ENCODE results near the gene PANK2.

PANK2 gene

DNA sequence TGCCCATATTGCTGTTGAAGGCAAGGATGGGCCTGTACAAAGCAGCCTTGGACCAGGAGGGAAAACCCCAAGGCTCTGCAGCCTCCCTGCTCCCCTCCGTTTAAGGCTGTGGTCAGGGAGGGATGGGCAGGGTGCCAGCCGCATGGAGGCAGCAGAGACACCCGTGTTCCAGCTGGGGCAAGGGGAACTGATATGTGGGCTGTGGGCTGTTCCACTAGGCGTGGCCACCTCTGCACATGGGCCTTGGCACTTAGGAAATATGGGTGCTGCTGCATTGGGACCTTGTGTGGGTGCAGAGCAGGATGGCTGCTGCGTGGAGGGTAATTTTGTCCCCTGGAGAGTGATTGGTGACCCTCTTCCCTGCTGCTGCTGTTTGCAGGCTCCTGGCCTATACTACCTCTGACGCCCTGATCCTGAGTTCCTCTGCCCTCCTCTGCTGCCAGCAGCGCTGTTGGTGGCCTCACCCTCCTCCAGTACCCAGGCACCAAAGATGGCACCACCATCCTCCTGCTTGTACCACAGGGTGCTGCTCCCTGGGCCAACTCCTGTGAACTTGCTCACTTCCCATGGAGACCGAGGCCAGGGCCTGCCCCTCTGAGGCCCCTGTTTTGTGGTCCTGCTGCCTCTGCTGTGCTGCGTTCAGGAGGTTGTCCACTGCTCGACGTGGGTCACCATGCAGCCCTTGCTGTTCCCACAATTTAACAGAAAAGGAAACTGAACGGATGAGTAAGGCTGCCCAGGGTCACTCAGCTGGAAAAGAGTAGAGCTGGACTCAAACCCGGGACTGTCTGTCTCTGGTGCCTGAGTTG lies 35.3 kb downstream of the PANK2 start:
- no peaks in the 10 kb centered on the region for H3K9me3 Mint-ChIP-seq
- no peak overlapping the region for H3K4me3 Mint-ChIP-seq
- H3K27me3 Mint-ChIP-seq: no peaks in the 10 kb centered on the region
- peaks cover 65% of the 10 kb centered on the region for H3K36me3 Mint-ChIP-seq (ENCODE audit: low read depth)
- peak overlapping the region; percentile 57 for H3K27ac Mint-ChIP-seq
- peaks cover 44% of the 10 kb centered on the region for H3K4me1 Mint-ChIP-seq (ENCODE audit: low read depth)

GRCh38 chr20:3925113-3925695 lies 36.0 kb downstream of the PANK2 start:
- H3K27me3 Mint-ChIP-seq: no peaks in the 10 kb centered on the region
- H3K4me3 Mint-ChIP-seq: no peak overlapping the region
- peaks cover 59% of the 10 kb centered on the region for H3K36me3 Mint-ChIP-seq (ENCODE audit: low read depth)
- H3K27ac Mint-ChIP-seq: peak overlapping the region; percentile 57
- no peaks in the 10 kb centered on the region for H3K9me3 Mint-ChIP-seq
- H3K4me1 Mint-ChIP-seq (ENCODE audit: low read depth): peaks cover 48% of the 10 kb centered on the region

DNA sequence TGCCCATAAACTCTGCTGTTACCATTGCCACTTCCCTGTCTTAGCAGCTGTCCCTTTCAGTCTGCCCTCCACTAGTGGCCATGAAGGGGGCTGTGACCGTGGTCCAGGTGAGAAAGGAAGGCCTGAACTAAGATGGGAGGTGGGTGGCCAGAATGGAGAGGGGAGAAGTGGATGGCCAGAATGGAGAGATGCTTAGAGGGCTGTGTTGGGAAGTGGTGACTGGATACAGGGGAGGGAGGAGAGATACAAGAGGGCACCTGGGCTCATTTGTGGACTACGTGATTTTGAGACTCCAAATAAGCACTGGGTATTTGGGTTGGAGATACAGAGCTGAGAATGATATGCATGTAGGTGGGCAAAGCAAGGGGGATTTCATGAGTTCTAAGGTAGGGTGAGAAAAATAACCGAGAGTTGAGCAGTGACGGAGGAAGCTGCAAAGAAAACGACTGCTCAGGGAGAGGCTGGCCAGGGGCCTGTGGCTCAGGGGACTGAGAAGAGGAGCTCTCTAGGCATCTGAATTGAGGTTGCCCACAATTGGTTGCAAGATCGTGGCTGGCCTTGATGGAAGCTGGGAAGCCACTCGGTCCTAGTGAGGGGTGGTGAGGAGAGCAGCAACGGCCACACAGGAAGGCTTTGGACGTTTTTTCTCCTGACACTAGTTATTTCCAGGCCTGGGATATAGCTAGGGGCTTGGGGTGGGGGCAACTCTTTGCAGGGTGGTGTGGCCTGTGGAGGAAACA lies 36.9 kb downstream of the PANK2 start:
- H3K4me3 Mint-ChIP-seq: no peak overlapping the region
- H3K27ac Mint-ChIP-seq: peak overlapping the region; percentile 30
- peaks cover 53% of the 10 kb centered on the region for H3K36me3 Mint-ChIP-seq (ENCODE audit: low read depth)
- H3K4me1 Mint-ChIP-seq (ENCODE audit: low read depth): peaks cover 48% of the 10 kb centered on the region
- no peaks in the 10 kb centered on the region for H3K9me3 Mint-ChIP-seq
- H3K27me3 Mint-ChIP-seq: no peaks in the 10 kb centered on the region

- H3K4me3 Mint-ChIP-seq: peak overlapping the region; percentile 22
These were observed 38.5 kb downstream of the PANK2 start for GRCh38 chr20:3927486-3928291.

DNA sequence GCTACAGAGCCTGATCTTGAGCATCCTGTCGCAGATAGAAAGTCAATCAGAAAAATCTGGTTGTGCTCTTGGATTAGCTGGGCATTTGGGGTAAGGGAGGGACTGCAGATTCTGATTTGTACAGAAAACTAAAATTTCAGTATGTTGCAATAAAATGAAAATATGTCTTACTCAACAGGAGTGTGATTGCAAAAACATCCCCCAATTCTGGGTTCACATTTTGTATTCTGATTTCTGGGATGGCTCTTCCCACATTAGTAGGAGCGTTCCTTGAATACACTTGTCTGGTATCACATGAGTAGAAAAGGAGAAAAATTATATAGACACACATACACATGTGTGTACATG lies 40.5 kb downstream of the PANK2 start:
- no peaks in the 10 kb centered on the region for H3K27me3 Mint-ChIP-seq
- H3K36me3 Mint-ChIP-seq (ENCODE audit: low read depth): peaks cover 25% of the 10 kb centered on the region
- H3K9me3 Mint-ChIP-seq: no peaks in the 10 kb centered on the region
- no peak overlapping the region for H3K27ac Mint-ChIP-seq
- no peak overlapping the region for H3K4me3 Mint-ChIP-seq
- peaks cover 36% of the 10 kb centered on the region for H3K4me1 Mint-ChIP-seq (ENCODE audit: low read depth)

More at GRCh38 chr20:3927486-3928291, 38.5 kb downstream of the PANK2 start:
- Mint-ChIP-seq H3K4me1 (ENCODE audit: low read depth) (peaks cover 44% of the 10 kb centered on the region), H3K36me3 (ENCODE audit: low read depth) (peaks cover 42% of the 10 kb centered on the region), H3K9me3 (no peaks in the 10 kb centered on the region), H3K27me3 (no peaks in the 10 kb centered on the region), H3K27ac (peak overlapping the region; percentile 23)

- peaks cover 18% of the 10 kb centered on the region for H3K36me3 Mint-ChIP-seq (ENCODE audit: low read depth)
- no peaks in the 10 kb centered on the region for H3K27me3 Mint-ChIP-seq
- H3K4me1 Mint-ChIP-seq (ENCODE audit: low read depth): peaks cover 34% of the 10 kb centered on the region
- no peak overlapping the region for H3K27ac Mint-ChIP-seq
- H3K4me3 Mint-ChIP-seq: no peak overlapping the region
- no peaks in the 10 kb centered on the region for H3K9me3 Mint-ChIP-seq
These were observed 41.3 kb downstream of the PANK2 start for GRCh38 chr20:3930265-3931206.

DNA sequence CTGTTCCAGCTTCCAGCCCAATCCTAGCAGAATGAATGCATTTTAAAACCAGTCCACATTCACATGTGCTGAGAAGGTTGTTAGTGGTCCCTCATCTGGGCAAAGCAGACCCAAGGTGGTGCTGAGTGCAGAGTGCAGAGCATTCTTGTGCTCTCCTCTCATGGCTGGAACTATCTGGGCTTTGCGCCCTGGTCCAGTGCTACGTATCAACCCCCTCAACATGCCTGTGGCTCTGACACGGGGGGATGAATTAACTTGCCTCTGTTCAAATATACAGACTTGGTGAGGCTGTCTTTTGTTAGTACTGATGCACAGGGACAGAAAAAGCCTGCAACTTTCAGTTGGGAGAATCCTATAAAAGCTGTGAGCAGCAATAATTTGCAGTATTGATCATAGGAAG lies 42.5 kb downstream of the PANK2 start:
- Mint-ChIP-seq H3K27me3 (no peaks in the 10 kb centered on the region), H3K4me3 (no peak overlapping the region), H3K9me3 (no peaks in the 10 kb centered on the region), H3K36me3 (ENCODE audit: low read depth) (peaks cover 10% of the 10 kb centered on the region), H3K4me1 (ENCODE audit: low read depth) (peaks cover 31% of the 10 kb centered on the region), H3K27ac (no peak overlapping the region)

- Mint-ChIP-seq H3K36me3 (ENCODE audit: low read depth) (peaks cover 5% of the 10 kb centered on the region), H3K27me3 (no peaks in the 10 kb centered on the region), H3K4me1 (ENCODE audit: low read depth) (peaks cover 27% of the 10 kb centered on the region), H3K4me3 (no peak overlapping the region), H3K9me3 (no peaks in the 10 kb centered on the region), H3K27ac (no peak overlapping the region)
These were observed 43.1 kb downstream of the PANK2 start for GRCh38 chr20:3932277-3932676.

DNA sequence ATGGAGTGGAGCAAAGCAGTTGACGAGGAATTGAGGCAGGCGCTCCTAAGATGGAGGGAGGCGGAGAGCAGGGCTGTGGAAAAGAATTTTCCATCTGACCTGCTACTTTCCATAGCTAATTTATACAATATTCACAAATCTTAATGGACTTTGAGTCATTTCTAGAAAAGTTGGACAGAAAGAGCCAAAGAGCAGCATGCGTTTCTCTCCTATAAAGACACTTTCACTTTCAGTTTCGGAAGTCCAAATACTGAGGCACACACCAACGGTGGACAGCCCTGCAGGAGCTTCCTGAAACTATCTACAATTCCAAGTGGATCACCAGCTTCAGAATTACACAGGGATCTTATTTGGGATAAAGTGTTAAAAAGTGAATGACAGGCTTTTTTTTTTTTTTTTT lies 43.5 kb downstream of the PANK2 start:
- H3K4me1 Mint-ChIP-seq (ENCODE audit: low read depth): peaks cover 27% of the 10 kb centered on the region
- peaks cover 6% of the 10 kb centered on the region for H3K36me3 Mint-ChIP-seq (ENCODE audit: low read depth)
- H3K9me3 Mint-ChIP-seq: no peaks in the 10 kb centered on the region
- H3K27me3 Mint-ChIP-seq: no peaks in the 10 kb centered on the region
- H3K27ac Mint-ChIP-seq: peak overlapping the region; percentile 58
- H3K4me3 Mint-ChIP-seq: no peak overlapping the region

- no peak overlapping the region for H3K4me3 Mint-ChIP-seq
- no peaks in the 10 kb centered on the region for H3K9me3 Mint-ChIP-seq
- peaks cover 24% of the 10 kb centered on the region for H3K4me1 Mint-ChIP-seq (ENCODE audit: low read depth)
- H3K27me3 Mint-ChIP-seq: no peaks in the 10 kb centered on the region
- H3K27ac Mint-ChIP-seq: peak overlapping the region; percentile 4
- peaks cover 7% of the 10 kb centered on the region for H3K36me3 Mint-ChIP-seq (ENCODE audit: low read depth)
These were observed 44.0 kb downstream of the PANK2 start for GRCh38 chr20:3933218-3933617.

DNA sequence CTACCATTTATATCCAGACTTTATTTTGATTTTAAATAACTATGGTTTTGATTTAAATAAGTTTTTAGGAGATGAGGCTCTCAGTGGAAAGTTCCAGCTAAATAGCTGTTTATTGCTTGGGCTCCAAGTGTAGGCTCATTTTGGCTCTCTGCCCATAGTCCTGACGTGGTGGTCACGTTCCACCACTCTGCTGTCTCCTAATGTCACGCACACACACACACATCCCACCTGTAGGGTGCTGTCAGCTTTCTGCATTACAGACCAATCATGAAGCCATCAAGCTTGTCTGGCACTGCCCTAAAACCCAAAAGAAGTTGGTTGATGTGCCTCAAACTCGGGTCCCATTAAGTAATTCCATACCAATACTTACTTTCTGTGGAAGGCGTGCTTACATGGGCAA lies 45.4 kb downstream of the PANK2 start:
- H3K27ac Mint-ChIP-seq: no peak overlapping the region
- H3K27me3 Mint-ChIP-seq: no peaks in the 10 kb centered on the region
- H3K4me1 Mint-ChIP-seq (ENCODE audit: low read depth): peaks cover 19% of the 10 kb centered on the region
- H3K9me3 Mint-ChIP-seq: peaks cover 8% of the 10 kb centered on the region
- H3K36me3 Mint-ChIP-seq (ENCODE audit: low read depth): peaks cover 20% of the 10 kb centered on the region
- H3K4me3 Mint-ChIP-seq: no peak overlapping the region

DNA sequence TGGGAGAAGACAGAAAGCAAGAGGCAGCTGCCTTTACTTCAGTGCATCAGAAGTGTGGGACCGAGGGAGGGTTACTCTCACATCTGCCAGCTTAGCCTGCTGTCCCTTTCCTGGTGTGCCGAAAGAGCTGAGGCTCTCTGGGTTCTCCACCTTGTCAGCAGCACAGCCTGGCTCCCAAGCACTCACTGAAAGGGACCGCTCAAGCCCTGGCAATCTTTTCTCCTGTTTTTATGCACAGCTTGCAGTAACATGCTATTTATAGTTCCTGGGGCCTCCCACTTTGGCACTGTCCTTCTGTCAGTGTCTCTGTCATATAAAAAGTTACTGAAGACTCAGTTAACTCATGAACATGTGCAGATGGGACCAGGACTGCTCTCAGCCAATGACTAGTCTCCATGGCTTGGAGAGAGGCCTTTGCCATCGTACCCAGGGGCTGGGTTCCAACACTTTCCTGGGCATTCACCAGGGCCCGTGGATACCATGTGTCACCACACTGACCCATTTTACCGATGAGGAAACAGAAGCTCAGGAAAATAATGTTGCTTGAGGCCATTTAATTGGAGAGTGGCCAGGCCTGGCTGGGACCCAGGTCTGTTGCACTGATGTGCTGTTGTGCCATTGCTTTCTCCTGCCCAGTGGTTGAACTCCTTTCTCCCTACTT lies 46.2 kb downstream of the PANK2 start:
- Mint-ChIP-seq H3K36me3 (ENCODE audit: low read depth) (peaks cover 28% of the 10 kb centered on the region), H3K4me3 (no peak overlapping the region), H3K9me3 (peaks cover 9% of the 10 kb centered on the region), H3K27me3 (no peaks in the 10 kb centered on the region), H3K4me1 (ENCODE audit: low read depth) (peaks cover 15% of the 10 kb centered on the region), H3K27ac (no peak overlapping the region)

DNA sequence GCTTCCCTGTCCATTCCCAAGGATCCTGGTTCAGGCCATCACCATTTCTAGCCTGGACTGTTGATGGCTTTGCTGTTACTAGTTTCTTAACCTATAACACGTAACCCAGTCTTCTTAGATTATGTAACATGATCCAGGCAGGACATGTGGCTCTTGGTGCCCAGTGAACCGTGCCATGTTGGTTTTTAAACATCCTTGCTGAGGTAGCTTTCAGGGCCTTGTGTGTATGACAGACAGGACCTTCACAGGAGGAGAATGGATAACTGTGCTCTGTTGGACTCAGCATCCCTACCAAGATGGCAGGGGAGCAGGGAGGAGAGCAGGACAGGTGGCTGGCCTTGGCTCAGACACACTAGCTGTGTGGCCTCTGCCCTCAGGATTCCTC lies 46.8 kb downstream of the PANK2 start:
- Mint-ChIP-seq H3K36me3 (ENCODE audit: low read depth) (peaks cover 33% of the 10 kb centered on the region), H3K4me1 (ENCODE audit: low read depth) (peaks cover 15% of the 10 kb centered on the region), H3K27ac (no peak overlapping the region), H3K27me3 (no peaks in the 10 kb centered on the region), H3K9me3 (peaks cover 11% of the 10 kb centered on the region), H3K4me3 (no peak overlapping the region)
